GM19468 (cell line): ENCODE measurements around the gene TECPR1.

ENCODE experiments used
- ATAC-seq: cut with Tn5 transposase; IDR thresholded peaks from one replicate; pipeline ENCODE4 v1.9.1; 2021; ENCODE audit warnings: mild to moderate bottlenecking, moderate library complexity, moderate number of reproducible peaks; ENCODE audit not compliant: unreplicated experiment; ENCODE audit errors: extremely low read depth

The TECPR1 gene

DNA sequence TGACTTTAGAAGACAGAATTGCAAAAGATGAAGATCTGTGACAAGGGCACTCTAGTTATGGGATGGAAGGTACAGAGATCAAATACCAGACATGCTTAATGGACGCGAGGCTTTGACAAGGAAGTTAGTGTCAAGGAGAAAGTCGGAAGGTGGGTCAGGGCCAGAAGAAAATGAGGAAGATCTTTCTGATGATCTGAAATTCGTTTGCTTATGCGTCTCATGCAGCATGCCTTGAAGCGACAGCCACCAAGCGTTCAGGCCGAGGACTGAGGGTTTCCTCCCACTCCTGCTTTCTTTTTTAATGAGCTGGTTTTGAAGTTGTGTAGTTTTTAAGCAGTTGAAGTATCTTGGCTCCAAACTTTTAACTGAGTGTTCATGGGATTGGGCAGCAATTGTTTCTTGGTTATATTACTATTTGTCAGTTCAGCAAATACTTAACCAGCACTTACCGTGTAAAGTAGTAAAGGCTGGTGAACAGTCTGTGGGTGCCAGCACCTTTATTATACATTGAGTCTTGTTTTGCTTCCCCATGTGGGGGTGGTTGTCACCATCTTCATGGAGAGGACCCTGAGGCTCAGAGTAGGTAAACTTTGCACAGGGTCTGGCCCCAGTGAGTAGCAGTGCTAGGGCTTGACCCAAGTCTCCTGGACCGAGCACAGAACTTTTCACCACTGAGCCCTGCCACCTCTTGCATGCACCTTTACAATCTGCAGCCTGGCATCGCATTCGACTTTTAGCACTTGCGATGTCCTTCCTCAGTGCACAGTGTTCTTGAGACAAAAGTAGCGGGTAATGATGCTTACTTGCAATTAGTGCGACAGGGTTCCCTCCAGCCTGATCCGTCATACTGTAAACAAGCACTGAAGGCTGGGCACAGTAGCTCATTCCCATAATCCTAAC is 55.1 kb downstream of the TECPR1 start:
- ATAC-seq, result no peak

DNA sequence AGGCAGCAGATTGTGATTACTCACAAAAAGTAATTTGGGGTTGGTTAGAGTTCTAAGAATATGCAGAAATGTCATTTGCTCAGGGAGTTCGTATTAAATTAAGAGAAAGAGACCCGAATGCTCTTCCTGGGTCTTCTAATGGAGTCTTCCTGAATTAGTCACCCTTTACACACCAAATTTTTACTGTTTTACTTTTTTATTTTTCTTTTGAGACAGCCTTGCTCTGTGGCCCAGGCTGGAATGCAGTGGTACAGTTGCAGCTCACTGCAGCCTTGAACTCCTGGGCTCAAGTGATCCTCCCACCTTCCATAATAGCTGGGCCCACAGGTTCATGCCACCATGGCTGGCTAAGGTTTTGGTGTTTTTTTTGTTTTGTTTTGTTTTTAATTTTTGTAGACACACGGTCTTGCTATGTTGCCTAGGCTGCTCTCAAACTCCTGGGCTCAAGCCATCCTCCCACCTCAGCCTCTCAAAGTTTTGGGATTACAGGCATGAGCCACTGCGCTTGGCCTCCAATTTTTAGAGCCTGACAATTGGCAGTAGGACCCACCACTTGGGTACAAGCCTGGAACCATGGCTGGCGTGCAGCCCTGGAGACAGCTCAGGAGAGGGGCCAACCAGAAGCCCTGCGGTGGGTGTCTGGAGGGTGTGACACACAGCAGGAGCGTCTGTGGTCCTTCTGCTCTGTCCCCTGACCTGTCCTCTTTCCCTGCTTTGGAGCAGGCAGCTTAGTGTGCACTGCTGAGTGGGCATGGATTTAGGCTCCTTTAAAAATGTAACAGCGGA is 57.2 kb downstream of the TECPR1 start:
- no peak for ATAC-seq

DNA sequence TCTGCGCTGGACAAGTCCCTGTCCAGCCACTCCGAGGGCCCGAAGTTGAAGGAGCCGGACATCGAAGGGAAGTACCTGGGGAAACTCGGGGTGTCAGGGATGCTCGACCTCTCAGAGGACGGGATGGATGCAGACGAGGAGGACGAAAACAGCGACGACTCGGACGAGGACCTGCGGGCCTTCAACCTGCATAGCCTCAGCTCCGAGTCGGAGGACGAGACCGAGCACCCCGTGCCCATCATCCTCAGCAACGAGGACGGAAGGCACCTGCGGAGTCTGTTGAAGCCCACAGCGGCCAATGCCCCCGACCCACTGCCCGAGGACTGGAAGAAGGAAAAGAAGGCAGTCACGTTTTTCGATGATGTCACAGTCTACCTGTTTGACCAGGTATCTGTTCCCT is 57.8 kb downstream of the TECPR1 start:
- no peak for ATAC-seq

DNA sequence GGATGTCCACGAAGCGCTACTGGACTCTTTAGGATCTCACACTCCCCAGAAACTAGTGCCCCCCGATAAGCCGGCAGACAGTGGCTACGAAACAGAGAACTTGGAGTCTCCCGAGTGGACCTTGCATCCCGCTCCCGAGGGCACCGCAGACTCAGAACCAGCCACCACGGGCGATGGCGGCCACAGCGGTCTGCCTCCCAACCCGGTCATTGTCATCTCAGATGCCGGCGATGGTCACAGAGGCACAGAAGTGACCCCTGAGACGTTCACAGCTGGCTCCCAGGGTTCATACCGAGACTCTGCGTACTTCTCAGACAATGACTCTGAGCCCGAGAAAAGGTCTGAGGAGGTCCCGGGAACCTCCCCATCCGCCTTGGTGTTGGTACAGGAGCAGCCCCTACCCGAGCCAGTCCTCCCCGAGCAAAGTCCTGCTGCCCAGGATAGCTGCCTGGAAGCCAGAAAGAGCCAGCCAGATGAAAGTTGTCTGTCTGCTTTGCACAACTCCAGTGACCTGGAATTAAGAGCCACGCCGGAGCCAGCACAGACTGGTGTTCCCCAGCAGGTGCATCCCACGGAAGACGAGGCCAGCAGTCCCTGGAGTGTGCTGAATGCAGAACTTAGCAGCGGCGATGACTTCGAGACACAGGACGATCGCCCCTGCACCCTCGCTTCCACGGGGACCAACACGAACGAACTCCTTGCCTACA is 58.4 kb downstream of the TECPR1 start:
- no peak for ATAC-seq

DNA sequence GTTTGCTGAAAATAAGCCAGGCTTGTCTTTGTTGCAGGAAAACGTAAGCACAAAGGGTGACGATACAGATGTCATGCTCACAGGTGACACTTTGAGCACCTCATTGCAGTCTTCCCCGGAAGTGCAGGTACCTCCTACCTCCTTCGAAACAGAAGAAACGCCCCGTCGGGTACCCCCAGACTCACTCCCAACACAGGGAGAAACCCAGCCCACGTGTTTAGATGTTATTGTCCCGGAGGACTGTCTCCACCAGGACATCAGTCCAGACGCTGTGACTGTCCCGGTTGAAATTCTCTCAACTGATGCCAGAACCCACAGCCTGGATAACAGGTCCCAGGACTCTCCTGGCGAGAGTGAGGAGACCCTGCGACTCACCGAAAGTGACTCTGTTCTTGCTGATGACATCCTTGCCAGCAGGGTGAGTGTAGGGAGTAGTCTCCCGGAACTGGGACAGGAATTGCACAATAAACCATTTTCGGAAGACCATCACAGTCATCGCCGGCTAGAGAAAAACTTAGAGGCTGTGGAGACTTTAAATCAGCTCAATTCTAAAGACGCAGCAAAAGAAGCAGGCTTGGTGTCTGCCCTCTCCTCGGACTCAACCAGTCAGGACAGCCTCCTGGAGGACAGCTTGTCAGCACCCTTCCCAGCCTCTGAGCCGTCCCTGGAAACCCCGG is 59.1 kb downstream of the TECPR1 start:
- no peak for ATAC-seq

DNA sequence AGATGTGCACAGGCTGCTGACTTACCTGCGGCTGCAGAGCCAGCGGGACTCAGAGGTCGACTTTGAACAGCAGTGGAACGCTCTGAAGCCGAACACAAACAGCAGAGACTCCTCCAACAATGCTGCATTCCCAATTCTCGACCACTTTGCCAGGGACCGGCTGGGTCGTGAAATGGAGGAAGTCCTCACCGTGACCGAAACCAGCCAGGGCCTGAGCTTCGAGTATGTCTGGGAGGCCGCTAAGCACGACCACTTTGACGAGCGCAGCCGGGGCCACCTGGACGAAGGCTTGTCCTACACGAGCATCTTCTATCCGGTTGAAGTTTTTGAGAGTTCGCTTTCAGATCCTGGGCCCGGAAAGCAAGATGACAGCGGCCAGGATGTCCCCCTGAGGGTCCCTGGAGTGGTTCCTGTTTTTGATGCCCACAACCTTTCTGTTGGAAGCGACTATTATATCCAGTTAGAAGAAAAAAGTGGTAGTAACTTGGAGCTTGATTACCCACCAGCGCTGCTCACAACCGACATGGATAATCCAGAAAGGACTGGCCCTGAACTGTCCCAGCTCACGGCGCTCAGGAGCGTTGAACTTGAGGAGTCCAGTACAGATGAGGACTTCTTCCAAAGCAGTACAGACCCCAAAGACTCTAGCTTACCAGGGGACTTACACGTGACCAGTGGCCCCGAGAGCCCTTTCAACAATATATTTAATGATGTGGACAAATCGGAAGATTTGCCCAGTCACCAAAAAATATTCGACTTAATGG is 60.2 kb downstream of the TECPR1 start:
- ATAC-seq, result no peak

DNA sequence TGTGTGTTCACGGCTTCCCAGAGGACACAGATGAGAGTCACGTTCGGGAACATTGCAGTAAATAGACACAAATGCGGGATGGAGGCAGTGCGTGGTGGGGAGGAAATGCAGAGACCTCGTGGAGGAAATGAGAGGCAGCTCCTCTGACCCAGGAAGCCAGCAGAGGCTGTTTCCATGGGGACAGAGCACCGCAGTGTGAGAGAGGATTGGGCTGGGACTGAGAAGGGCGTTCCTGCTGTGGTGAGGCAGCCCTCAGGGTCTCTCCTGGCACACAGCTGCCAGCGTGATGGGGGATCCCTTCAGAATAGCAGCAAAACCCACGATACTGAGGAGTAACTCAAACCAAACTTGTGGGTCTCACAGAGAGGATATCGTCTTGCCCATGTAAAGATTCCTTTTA is 62.5 kb downstream of the TECPR1 start:
- ATAC-seq, result no peak

DNA sequence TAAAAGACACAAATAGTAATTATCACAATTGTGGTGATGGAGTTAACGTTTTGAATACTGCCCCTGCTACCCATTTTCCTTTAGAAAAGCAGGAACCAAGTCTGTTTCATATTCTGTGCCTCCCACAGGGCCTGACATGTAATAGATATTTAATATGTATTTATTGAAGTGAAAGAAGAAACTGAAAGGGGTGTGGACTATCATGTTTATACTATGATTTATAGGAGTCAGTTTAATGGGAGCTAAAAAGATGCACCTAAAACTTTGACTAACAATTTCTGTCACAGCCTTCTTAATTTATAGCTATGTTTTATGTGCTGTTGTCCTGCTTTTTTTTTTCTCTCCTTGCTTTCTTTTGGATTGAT is 64.9 kb downstream of the TECPR1 start:
- ATAC-seq, result no peak

DNA sequence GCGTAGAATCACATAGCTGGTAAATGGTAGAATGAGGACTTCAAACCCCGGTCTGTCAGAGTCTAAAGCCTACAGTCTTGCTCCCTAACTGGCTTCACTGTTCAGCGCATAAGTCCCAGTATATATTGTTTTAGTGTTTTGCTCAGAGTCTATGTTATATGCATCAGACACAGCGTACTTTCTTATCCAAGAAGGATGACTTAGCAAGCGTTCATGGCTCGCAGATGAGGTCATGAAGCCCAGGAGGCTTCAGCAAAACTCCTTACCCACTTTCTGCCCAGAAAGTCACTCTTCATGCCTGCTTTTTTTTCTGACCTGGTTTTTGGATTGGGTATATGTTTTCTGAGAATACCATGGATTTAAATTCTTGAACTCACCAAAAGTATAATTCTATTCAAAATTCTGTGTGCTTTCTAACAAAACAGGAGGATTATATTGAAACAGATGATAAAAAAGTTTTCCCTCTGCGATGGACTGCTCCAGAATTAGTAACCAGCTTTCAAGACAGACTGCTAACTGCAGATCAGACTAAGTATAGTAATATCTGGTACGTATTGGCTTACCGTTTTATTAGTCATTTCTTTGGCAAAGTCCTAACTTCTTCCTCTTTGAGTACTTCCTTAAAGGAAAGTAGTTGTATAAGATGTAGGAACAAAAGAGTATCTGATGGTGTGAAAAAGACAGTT is 65.4 kb downstream of the TECPR1 start:
- no peak for ATAC-seq

DNA sequence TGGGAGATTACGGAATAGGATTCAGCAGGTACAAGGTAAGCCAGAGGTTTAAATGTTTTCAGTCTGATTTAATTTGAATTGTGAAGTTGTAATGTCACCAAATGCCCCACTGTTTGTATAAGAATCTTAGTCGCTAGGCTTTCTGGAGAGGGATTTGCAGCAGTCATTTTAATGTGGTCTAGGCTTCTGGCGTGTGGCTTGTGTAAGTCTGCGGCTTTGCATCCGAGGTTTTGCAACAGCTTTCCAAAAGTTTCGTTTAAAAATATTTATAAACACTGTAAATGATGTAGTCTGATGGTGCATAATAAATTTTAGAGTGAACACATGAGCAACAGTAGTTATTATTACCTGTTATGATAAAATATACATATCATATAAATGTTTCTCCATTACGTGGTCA is 66.9 kb downstream of the TECPR1 start:
- no peak for ATAC-seq

DNA sequence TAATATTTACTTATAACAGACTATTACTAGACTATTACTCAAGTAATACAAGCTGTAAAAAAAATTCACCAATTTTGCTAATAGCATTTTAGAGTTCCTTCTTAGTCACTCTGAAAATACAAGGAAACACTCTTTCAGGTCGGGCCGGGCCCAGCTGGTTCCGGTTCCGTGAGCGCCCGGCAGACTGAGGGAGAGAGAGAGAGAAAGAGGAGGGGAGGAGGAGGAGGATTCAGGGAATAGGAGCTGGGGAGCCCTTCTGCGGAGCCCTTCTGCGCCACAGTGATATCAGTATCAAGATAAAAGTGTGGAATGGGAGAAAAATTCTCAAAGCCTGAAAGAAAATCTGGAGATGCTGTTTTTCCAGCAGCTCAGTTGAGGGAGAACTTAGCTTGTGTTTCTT is 71.3 kb downstream of the TECPR1 start:
- ATAC-seq, result no peak

DNA sequence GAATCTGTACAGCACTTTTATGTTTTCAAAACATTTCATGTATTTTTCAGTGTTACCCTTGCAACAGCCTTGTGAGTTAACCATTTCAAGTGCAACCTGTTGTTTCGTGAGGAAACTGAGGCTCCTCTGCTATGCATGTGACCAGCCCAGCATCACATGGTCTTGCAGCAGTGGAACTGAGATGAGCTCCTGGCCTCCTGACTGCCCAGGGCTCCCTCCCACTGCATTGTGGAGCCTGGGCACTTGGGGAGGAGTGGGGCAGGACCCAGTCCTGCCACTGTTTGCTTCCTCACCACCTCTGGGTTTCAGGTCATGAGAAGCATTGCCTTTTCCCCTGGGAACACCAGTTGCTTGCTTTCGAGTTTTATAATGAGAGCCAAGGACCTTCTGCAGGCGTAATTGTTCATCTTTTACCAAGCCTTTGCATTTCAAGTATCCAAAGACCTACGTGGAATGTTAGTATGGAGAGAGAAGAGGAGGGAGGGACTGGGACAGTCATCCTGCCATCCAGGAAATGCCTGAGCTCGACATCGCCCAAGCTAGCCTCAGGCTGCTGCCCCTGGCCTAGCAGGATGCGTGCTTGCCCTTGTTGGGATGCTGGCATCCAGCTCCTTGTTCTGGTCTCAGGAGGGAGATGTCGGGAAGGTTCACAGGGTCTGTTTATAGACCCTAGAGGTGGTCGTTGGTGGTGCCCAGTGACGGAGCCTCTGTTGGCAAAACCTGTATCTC is 73.1 kb downstream of the TECPR1 start:
- no peak for ATAC-seq

DNA sequence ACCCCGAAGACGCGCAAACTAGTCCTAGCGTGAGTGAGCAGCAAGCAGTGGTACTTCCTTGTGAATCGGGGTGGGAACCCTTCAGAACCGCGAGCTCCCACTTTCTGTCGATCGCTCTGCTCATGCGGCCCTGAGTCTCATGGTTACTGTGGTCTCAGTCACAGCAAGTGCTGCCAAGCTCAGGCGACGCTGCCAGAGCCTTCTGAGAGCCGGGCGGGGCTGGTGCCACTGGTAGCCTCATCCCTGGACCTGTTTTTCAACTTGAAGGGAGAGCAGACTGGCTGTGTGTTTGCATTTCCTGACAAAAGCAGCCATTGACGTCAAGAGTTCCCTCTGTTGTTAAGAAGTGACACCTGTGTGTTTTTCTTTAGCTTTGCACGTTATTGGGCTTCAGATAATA is 73.7 kb downstream of the TECPR1 start:
- ATAC-seq, result no peak

DNA sequence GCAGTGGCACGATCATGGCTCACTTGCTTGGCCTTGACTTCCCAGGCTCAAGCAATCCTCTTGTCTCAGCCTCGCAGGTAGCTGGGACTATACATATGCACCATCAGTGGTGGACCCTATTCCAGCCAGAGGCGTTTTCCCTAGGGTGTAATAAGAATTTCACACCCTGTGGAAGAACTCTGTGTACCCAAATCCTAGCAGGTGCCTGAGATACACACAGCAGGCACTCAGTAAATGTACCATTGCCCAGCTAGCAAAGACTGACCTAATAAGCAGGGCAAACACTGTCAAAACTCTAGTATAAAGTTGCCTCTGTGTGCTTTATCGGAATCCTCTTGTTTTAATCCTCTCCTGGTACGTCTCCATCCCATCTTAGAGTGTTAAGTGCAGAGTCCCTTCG is 74.5 kb downstream of the TECPR1 start:
- ATAC-seq, result no peak

DNA sequence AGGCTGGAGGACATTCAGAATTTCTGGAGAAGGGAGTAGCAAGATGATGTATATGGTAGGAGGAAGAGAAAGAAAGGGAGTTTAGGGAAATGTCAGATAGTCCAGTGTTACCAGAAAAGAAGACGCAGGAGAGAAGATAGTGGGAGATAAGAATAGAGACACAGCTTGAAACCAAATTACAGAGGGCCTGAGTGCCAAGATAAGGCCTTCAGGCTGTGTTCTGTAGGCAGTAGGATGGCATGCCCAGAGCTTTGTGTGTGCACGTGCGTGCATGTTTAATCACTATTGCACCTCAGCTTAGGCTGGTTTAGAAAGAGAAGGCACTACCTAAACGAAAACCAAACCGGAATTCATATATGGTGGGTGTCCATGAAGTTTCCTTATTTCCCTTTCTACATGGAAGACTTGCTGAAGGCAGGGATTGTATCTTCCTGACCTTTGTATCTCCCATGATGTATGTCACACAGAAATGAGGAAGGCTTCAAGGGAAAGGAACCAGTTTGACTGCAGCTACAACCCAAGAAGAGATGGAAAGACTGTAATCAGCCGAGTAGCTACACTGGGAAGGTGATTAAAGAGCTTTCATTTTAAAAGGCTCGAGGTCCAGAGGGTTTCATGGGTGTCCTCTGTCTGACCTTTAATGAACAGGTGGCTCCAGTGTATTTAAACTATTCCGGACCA is 76.6 kb downstream of the TECPR1 start:
- no peak for ATAC-seq

DNA sequence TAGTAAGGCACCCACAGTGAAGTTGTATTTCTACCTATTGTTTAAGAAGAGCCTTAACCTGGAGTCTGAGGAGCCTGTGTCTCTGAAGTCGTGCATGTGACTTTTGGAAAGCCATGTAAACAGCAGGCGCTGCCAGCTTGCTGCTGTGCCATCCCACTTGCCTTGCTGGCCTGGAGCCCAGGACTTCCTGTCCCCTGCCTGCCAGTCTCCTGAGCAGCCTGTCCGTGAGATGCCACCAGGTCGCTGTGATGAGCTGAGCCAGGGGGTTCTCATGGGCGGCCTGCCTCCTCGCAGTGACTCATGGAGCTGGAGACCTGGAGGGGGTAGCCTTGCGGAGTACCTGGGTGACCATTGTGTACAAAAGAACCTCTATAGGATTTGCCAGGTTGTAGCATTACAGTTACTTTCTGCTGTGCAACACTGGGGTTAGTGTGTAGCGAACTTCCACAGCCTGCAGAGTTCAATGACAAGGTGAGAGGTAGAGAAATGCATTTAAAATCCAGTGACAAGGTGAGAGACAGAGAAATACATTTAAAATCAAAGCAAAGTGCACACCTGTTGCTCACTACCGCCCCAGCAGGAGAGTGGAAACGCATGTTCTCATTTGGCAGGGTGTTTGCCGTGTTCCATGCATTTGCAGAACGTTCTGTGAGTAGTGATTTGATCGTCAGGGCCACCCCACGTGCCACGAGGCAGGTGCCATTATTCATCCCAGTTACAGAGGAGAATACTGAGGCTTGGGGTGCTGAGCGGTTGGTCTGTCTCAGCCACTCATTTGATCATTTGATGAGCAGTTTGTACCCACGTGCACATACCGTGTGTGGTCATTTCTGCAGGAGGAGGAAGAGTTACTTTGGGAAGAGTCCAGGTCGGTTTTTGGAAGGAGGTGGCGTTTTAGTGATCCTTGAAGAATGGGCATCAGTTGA is 77.4 kb downstream of the TECPR1 start:
- no peak for ATAC-seq

DNA sequence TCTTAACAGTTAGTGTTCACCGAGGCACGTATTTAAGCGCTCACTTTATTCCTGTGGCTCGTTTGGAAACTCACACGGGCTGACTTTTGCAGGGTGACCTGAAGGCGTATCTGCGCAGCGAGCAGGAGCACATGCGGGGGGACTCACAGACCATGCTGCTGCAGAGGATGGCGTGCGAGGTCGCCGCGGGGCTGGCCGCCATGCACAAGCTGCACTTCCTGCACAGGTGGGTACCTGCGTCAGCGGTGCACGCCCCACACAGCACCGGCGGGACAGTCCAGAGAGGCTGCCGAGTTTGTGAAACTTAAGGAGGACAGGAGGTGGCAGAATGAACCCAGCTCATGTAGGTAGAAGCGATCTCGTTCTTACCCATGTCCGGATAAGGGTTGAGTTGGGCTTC is 80.6 kb downstream of the TECPR1 start:
- no peak for ATAC-seq
